MM.1S (cell line): ENCODE data around the gene UTP4.
"Not testable (repeated sequence)": the region's sequence is repeated elsewhere in the genome, so short reads cannot be mapped to it uniquely, and the experiment has no call there.

ENCODE experiments used
- CTCF ChIP-seq: fragments of 300-600 bp; sonication (generic); IDR thresholded peaks from 2 replicates; pipeline ENCODE4 v1.5.1; 2016; ENCODE audit warnings: antibody characterized with exemption, low read length, mixed read lengths
- EZH2 ChIP-seq: fragments of 300-600 bp; sonication (generic); optimal IDR thresholded peaks from 2 replicates; pipeline ENCODE3; 2017; ENCODE audit warnings: low read depth, mild to moderate bottlenecking, antibody characterized with exemption, low read length, mixed read lengths

DNA sequence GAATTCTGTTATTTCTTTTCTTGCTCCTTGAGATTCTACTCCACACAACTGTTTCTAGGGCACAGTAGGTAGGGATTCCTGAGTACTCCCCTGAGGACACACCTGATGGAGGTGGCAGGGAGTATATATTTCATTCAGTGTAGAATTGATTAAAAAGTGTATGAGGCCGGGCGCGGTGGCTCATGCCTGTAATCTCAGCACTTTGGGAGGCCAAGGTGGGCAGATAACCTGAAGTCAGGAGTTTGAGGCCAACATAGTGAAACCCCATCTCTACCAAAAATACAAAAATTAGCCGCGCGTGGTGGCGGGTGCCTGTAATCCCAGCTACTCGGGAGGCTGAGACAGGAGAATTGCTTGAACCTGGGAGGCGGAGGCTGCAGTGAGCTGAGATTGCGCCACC is 5.6 kb upstream of the UTP4 start:
- not testable (repeated sequence) for TF ChIP-seq CTCF, EZH2
